Uterus (tissue), 2 donors: ENCODE results near the gene GPANK1.

ENCODE experiments used
- POLR2A ChIP-seq, 2 donors: fragments of 450-650 bp; IDR thresholded peaks; one replicate each; pipeline ENCODE4 v1.6.1; 2016; ENCODE audit warnings: antibody characterized with exemption in 2 of 2, mild to moderate bottlenecking in 1 of 2, moderate library complexity in 1 of 2
- TF ChIP-seq, protein P1 (sequence below), 4 experiments: fragments of 200-600 bp in 2 of 4; fragments of 450-650 bp in 2 of 4; sonication (generic) in 2 of 4; IDR thresholded peaks; one replicate each; pipeline ENCODE4 v1.5.1; 2016 to 2019; ENCODE audit warnings: antibody characterized with exemption in 4 of 4, mild to moderate bottlenecking in 2 of 4, moderate library complexity in 1 of 4

DNA sequence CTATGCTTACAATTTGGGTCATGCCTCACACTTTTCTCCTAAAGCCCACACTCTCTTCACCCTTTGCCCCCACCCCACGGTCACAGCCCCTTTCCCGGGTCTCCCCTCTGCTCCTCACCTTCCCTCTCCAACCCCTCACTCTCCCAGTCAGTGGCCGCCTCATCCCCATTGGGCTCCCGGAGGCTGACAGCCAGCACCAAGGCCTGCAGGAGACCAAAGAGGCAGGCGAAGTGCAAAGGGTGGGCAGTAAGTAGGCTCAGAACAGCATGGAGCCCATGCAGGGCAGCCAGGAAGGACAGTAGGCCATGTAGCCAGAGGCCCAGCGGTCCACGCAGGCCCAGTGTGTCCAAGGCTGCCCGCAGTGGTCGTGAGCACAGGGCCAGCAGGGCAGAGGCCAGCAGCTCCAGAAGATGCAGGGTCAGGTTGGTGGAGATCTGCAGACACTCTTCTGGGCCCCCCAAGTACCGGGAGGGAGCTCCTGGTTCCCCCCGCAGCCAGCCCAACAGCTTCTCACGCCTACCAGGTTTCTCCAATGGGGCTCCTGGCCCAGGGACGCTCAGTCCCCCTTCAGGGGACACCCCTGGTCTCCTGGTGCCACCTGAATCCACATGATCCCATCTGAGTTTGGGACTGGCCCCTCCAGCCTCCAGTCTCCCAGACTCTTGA lies 5.7 kb downstream of the GPANK1 start:
- TF ChIP-seq POLR2A (IDR thresholded peaks at IDR 0.05), result no peak
- TF ChIP-seq, protein P1, sequence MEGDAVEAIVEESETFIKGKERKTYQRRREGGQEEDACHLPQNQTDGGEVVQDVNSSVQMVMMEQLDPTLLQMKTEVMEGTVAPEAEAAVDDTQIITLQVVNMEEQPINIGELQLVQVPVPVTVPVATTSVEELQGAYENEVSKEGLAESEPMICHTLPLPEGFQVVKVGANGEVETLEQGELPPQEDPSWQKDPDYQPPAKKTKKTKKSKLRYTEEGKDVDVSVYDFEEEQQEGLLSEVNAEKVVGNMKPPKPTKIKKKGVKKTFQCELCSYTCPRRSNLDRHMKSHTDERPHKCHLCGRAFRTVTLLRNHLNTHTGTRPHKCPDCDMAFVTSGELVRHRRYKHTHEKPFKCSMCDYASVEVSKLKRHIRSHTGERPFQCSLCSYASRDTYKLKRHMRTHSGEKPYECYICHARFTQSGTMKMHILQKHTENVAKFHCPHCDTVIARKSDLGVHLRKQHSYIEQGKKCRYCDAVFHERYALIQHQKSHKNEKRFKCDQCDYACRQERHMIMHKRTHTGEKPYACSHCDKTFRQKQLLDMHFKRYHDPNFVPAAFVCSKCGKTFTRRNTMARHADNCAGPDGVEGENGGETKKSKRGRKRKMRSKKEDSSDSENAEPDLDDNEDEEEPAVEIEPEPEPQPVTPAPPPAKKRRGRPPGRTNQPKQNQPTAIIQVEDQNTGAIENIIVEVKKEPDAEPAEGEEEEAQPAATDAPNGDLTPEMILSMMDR (IDR thresholded peaks at IDR 0.05), result no peak
